ENCODE results near the gene NUMB. TPM values are rescaled to one million over a fixed set of nuclear protein-coding genes. Genes with fewer than 3 reads are reported as not detected.

The NUMB gene
- polyA plus RNA-seq, 12 donors = 24.2 to 66.5 (median 35.0) TPM; not detected in 1

GRCh38 chr14:73234586-73235394 is 223.6 kb downstream of the NUMB start:
- DNase-seq = no peak

GRCh38 chr14:73234029-73234428 is 224.3 kb downstream of the NUMB start:
- DNase-seq = no peak

GRCh38 chr14:73233564-73233963 is 224.8 kb downstream of the NUMB start:
- no peak for DNase-seq

GRCh38 chr14:73232984-73233383 is 225.4 kb downstream of the NUMB start:
- no peak for DNase-seq

- no peak for DNase-seq
These were observed 226.1 kb downstream of the NUMB start for GRCh38 chr14:73231981-73232851.

- no peak for DNase-seq
These were observed 228.3 kb downstream of the NUMB start for GRCh38 chr14:73230051-73230450.

GRCh38 chr14:73227812-73228781 is 230.2 kb downstream of the NUMB start:
- peak; percentile 76 for DNase-seq

- no peak for DNase-seq
These were observed 232.8 kb downstream of the NUMB start for GRCh38 chr14:73225496-73225895.

Other genes starting within 250 kb of the NUMB start
- gene PAPLN, start 221.0 kb downstream of the NUMB start, polyA plus RNA-seq (ENCODE audit: insufficient read length in 12 of 12) = 10 to 100 TPM in 2 of 12 donors, 1 to 10 TPM in 9, not detected in 1; 1.0 to 22.5 (median 1.6) TPM
- 1 to 10 TPM in 11 of 12 donors, not detected in 1; 3.9 to 8.9 (median 5.9) TPM for gene RIOX1, start 32.4 kb upstream of the NUMB start, polyA plus RNA-seq (ENCODE audit: insufficient read length in 12 of 12)
- 1 to 10 TPM in 10 of 12 donors, not detected in 2; 1.2 to 7.1 (median 2.6) TPM for gene ACOT1, start 78.6 kb upstream of the NUMB start, polyA plus RNA-seq (ENCODE audit: insufficient read length in 12 of 12)
- gene HEATR4, start 100.4 kb upstream of the NUMB start, polyA plus RNA-seq (ENCODE audit: insufficient read length in 12 of 12) = 1 to 10 TPM in 5 of 12 donors, under 1 TPM in 5, not detected in 2; 0.30 to 2.6 (median 1.0) TPM
- gene ACOT2, start 110.7 kb upstream of the NUMB start, polyA plus RNA-seq (ENCODE audit: insufficient read length in 12 of 12) = 10 to 100 TPM in 11 of 12 donors, not detected in 1; 14.3 to 34.2 (median 26.3) TPM
- gene ACOT4, start 133.3 kb upstream of the NUMB start, polyA plus RNA-seq (ENCODE audit: insufficient read length in 12 of 12) = under 1 TPM in 10 of 12 donors, not detected in 2; 0.16 to 0.51 (median 0.33) TPM
- under 1 TPM in 1 of 12 donors, not detected in 11; 0.19 TPM for gene ACOT6, start 154.0 kb upstream of the NUMB start, polyA plus RNA-seq (ENCODE audit: insufficient read length in 12 of 12)
- gene DNAL1, start 186.4 kb upstream of the NUMB start, polyA plus RNA-seq (ENCODE audit: insufficient read length in 12 of 12) = 10 to 100 TPM in 5 of 12 donors, 1 to 10 TPM in 6, not detected in 1; 7.5 to 13.1 (median 9.2) TPM